GM23248 (cell line): ENCODE measurements around the gene CSNK1G1. TPM values are rescaled to one million over a fixed set of nuclear protein-coding genes. Genes with fewer than 3 reads are reported as not detected.
"Not testable (repeated sequence)": the region's sequence is repeated elsewhere in the genome, so short reads cannot be mapped to it uniquely, and the experiment has no call there.

Experiments used
- DNase-seq: peaks from one replicate; pipeline ENCODE4 v3.0.0-alpha.2; 2015
- H2AFZ ChIP-seq: fragments of 200-600 bp; sonication (generic); 2 replicates; pipeline ENCODE4 v1.6.1; 2016; ENCODE audit warnings: antibody characterized with exemption
- H3F3A ChIP-seq: fragments of 200-600 bp; sonication (generic); 2 replicates; pipeline ENCODE4 v1.6.1; 2016; ENCODE audit warnings: mild to moderate bottlenecking, antibody characterized with exemption, mixed run types; ENCODE audit not compliant: insufficient read depth
- H3K27ac ChIP-seq: fragments of 200-600 bp; sonication (generic); 2 replicates; pipeline ENCODE4 v1.5.1; 2016; ENCODE audit warnings: mild to moderate bottlenecking
- H3K27me3 ChIP-seq: fragments of 200-600 bp; sonication (generic); replicated peaks from 2 replicates; pipeline ENCODE4 v1.6.1; 2016; ENCODE audit warnings: mild to moderate bottlenecking; ENCODE audit not compliant: insufficient read depth
- H3K36me3 ChIP-seq: fragments of 200-600 bp; sonication (generic); 2 replicates; pipeline ENCODE4 v1.6.1; 2016; ENCODE audit warnings: low read depth, mild to moderate bottlenecking
- H3K4me1 ChIP-seq: fragments of 200-600 bp; sonication (generic); 2 replicates; pipeline ENCODE4 v1.6.1; 2016; ENCODE audit warnings: mild to moderate bottlenecking; ENCODE audit not compliant: insufficient read depth
- H3K4me2 ChIP-seq: fragments of 200-600 bp; sonication (generic); one replicate; pipeline ENCODE4 v1.6.1; 2016; ENCODE audit warnings: mild to moderate bottlenecking; ENCODE audit not compliant: unreplicated experiment
- H3K4me3 ChIP-seq: fragments of 200-600 bp; sonication (generic); 2 replicates; pipeline ENCODE4 v1.5.1; 2016; ENCODE audit warnings: mild to moderate bottlenecking
- H3K79me2 ChIP-seq: fragments of 200-600 bp; sonication (generic); 2 replicates; pipeline ENCODE4 v1.6.1; 2016; ENCODE audit warnings: mild to moderate bottlenecking; ENCODE audit not compliant: insufficient read depth
- H3K9ac ChIP-seq: fragments of 200-600 bp; sonication (generic); 2 replicates; pipeline ENCODE4 v1.6.1; 2016; ENCODE audit warnings: mild to moderate bottlenecking
- H3K9me2 ChIP-seq: fragments of 200-600 bp; sonication (generic); 2 replicates; pipeline ENCODE4 v1.6.1; 2016; ENCODE audit warnings: mixed run types, mild to moderate bottlenecking, moderate library complexity; ENCODE audit not compliant: insufficient read depth
- H3K9me3 ChIP-seq: fragments of 200-600 bp; sonication (generic); one replicate; pipeline ENCODE4 v1.6.1; 2017; ENCODE audit warnings: low read depth
- H4K20me1 ChIP-seq: fragments of 200-600 bp; sonication (generic); 2 replicates; pipeline ENCODE4 v1.6.0; 2016; ENCODE audit not compliant: insufficient read depth
- EZH2 ChIP-seq: fragments of 200-600 bp; sonication (generic); IDR thresholded peaks from 2 replicates; pipeline ENCODE4 v1.6.1; 2018; ENCODE audit warnings: antibody characterized with exemption, mild to moderate bottlenecking; ENCODE audit not compliant: insufficient read depth, poor library complexity, severe bottlenecking
- EZH2phosphoT487 ChIP-seq: fragments of 200-600 bp; sonication (generic); IDR thresholded peaks from 2 replicates; pipeline ENCODE4 v1.6.1; 2018; ENCODE audit warnings: antibody characterized with exemption, moderate library complexity, mild to moderate bottlenecking, low read depth; ENCODE audit not compliant: insufficient read depth
- WGBS, 2 experiments: methylation state at CpG; one replicate each; pipeline ENCODE4 v1.1.6; 2015 to 2017; ENCODE audit warnings: low lambda C conversion rate in 2 of 2, low coverage in 1 of 2; ENCODE audit errors: missing lambda C conversion rate in 2 of 2; 5-methylcytosine and 5-hydroxymethylcytosine counted together
- in situ Hi-C: fragments of 300-500 bp; cut with MboI; formaldehyde crosslinking; loops from 2 replicates; pipeline ENCODE4 v1.15.0; 2020
- polyA plus RNA-seq: library from polyadenylated mRNA; unstranded; fragments of >200 nt; fragmentation: Nextera tagmentation; extraction: Ambion mirVana; gene quantifications from 2 replicates; pipeline ENCODE4 v1.2.1, GENCODE V29; 2016
- total RNA-seq: library from RNA; depleted of rRNA; stranded (reverse); fragments of >200 nt; shearing (Covaris generic); gene quantifications from 2 replicates; pipeline ENCODE4 v1.2.3, GENCODE V29; 2014; rRNA removed

CSNK1G1 gene
- total RNA-seq (14.3 and 17.1 TPM in 2 replicates), polyA plus RNA-seq (14.8 and 17.2 TPM in 2 replicates)

- Histone ChIP-seq H3K27ac (peak within 1 kb of the TSS; percentile 82), H3K79me2 (peaks cover 48% of the 10 kb centered on the region), H3F3A (peaks cover 19% of the 10 kb centered on the region), H4K20me1 (no peaks in the 10 kb centered on the region), H3K9me3 (no peaks in the 10 kb centered on the region), H3K36me3 (no peaks in the 10 kb centered on the region), H3K4me1 (peaks cover 21% of the 10 kb centered on the region), H2AFZ (peak within 1 kb of the TSS; percentile 96), H3K4me3 (peak within 1 kb of the TSS; percentile 88), H3K4me2 (peak within 1 kb of the TSS; percentile 90), H3K9me2 (no peaks in the 10 kb centered on the region), H3K9ac (peak within 1 kb of the TSS; percentile 89), H3K27me3 (no peaks in the 10 kb centered on the region)
- DNase-seq: peak; percentile 99
- in situ Hi-C loops: loop anchor here (10.0 kb wide), 1 partner anchor 141 kb away; no protein-coding TSS in a partner anchor
- TF ChIP-seq EZH2 (no peak), EZH2phosphoT487 (no peak)
- WGBS, 2 experiments: 0 to 1% methylated on average over 26 to 42 of the region's 42 CpGs
Measured at GRCh38 chr15:64355944-64356709, at the start of gene CSNK1G1. Gene CSNK1G1, minus strand, starts transcription at chr15:64356173. Its CDS starts 55,674 bp downstream, at chr15:64300499.

GRCh38 chr15:64400583-64400982, 44.6 kb upstream of the CSNK1G1 start:
- Histone ChIP-seq H3K4me3 (no peak overlapping the region), H3K36me3 (peaks cover 67% of the 10 kb centered on the region), H3K4me1 (no peaks in the 10 kb centered on the region; the same call in 1 of the 2 replicates), H3K9ac (no peak overlapping the region), H3F3A (no peaks in the 10 kb centered on the region), H4K20me1 (no peaks in the 10 kb centered on the region), H3K9me2 (no peaks in the 10 kb centered on the region), H2AFZ (no peak overlapping the region), H3K79me2 (no peaks in the 10 kb centered on the region), H3K27me3 (no peaks in the 10 kb centered on the region), H3K9me3 (no peaks in the 10 kb centered on the region), H3K4me2 (no peak overlapping the region), H3K27ac (no peak overlapping the region)
- no peak for DNase-seq
- TF ChIP-seq EZH2phosphoT487: no peak
- TF ChIP-seq EZH2: no peak
- WGBS, 2 experiments: 94% methylated on average over 2 of the region's 2 CpGs
- in situ Hi-C loops: no loop called here

- H3K9ac ChIP-seq: no peak overlapping the region
- no peak overlapping the region for H3K4me3 ChIP-seq
- in situ Hi-C loops: no loop called here
- no peak overlapping the region for H3K27ac ChIP-seq
- H3K9me3 ChIP-seq: no peaks in the 10 kb centered on the region
- H3F3A ChIP-seq: no peaks in the 10 kb centered on the region
- no peaks in the 10 kb centered on the region; the same call in 1 of the 2 replicates for H3K4me1 ChIP-seq
- no peak overlapping the region for H2AFZ ChIP-seq
- no peak overlapping the region for H3K4me2 ChIP-seq
- H3K9me2 ChIP-seq: no peaks in the 10 kb centered on the region
- TF ChIP-seq EZH2phosphoT487 (no peak), EZH2 (no peak)
- H4K20me1 ChIP-seq: no peaks in the 10 kb centered on the region; the same call in 1 of the 2 replicates
- DNase-seq: peak; percentile 35
- 87 to 88% methylated on average over 1 to 2 of the region's 2 CpGs for WGBS, 2 experiments
- no peaks in the 10 kb centered on the region for H3K79me2 ChIP-seq
- H3K36me3 ChIP-seq: peaks cover 71% of the 10 kb centered on the region
- H3K27me3 ChIP-seq: no peaks in the 10 kb centered on the region
Measured at GRCh38 chr15:64398575-64398974, 42.6 kb upstream of the CSNK1G1 start.

- Histone ChIP-seq H3F3A (no peaks in the 10 kb centered on the region), H3K27me3 (no peaks in the 10 kb centered on the region), H3K9me2 (no peaks in the 10 kb centered on the region), H3K9ac (no peak overlapping the region), H3K79me2 (peaks cover 10% of the 10 kb centered on the region), H3K4me2 (no peak overlapping the region), H3K9me3 (no peaks in the 10 kb centered on the region), H3K27ac (no peak overlapping the region), H3K4me3 (no peak overlapping the region), H3K36me3 (peaks cover 61% of the 10 kb centered on the region), H2AFZ (no peak overlapping the region), H3K4me1 (no peaks in the 10 kb centered on the region; the same call in 1 of the 2 replicates), H4K20me1 (no peaks in the 10 kb centered on the region; the same call in 1 of the 2 replicates)
- TF ChIP-seq EZH2phosphoT487 (no peak), EZH2 (no peak)
- in situ Hi-C loops: no loop called here
- no peak for DNase-seq
- WGBS, 2 experiments: 98% methylated on average over 5 of the region's 5 CpGs
Measured at GRCh38 chr15:64396789-64397188, 40.8 kb upstream of the CSNK1G1 start.

- H3F3A ChIP-seq, H3K4me2 ChIP-seq, H3K9me3 ChIP-seq, in situ Hi-C loops, H2AFZ ChIP-seq, H3K9ac ChIP-seq, DNase-seq, H3K9me2 ChIP-seq, H3K27me3 ChIP-seq, H3K27ac ChIP-seq, H4K20me1 ChIP-seq, H3K4me3 ChIP-seq: not testable (repeated sequence)
- H3K4me1 ChIP-seq: peaks cover 11% of the 10 kb centered on the region; the same call in 1 of the 2 replicates
- 68 to 76% methylated on average over 3 of the region's 3 CpGs for WGBS, 2 experiments
- peaks cover 50% of the 10 kb centered on the region for H3K79me2 ChIP-seq
- peaks cover 27% of the 10 kb centered on the region for H3K36me3 ChIP-seq
Measured at GRCh38 chr15:64392471-64392870, 36.5 kb upstream of the CSNK1G1 start.
